Activated CD8-positive, alpha-beta T cell treated with anti-CD3 and anti-CD28 coated beads, Interleukin-2, amount 10 ng/mL, durations not matched to agents 7 days and 5 days (primary cell): Measurements from ENCODE around the gene GDF3. TPM values are rescaled to one million over a fixed set of nuclear protein-coding genes. Genes with fewer than 3 reads are reported as not detected.

Experiments used
- total RNA-seq, 2 experiments: library from RNA; stranded (reverse); gene quantifications; one replicate each; pipeline ENCODE4 v1.2.3, GENCODE V29; 2021

Gene GDF3
- total RNA-seq, 2 experiments from 2014 or later: not detected

Other genes with a start within 250 kb of the GDF3 start
- gene CD163, start 192.0 kb downstream of the GDF3 start, total RNA-seq: not detected
- not detected for gene APOBEC1, start 29.9 kb downstream of the GDF3 start, total RNA-seq
- gene DPPA3, start 15.7 kb upstream of the GDF3 start, total RNA-seq: not detected
- not detected for gene CLEC4C, start 51.6 kb upstream of the GDF3 start, total RNA-seq
- not detected for gene NANOGNB, start 69.4 kb upstream of the GDF3 start, total RNA-seq
- not detected for gene NANOG, start 93.6 kb upstream of the GDF3 start, total RNA-seq
- gene SLC2A14, start 177.1 kb upstream of the GDF3 start, total RNA-seq: under 1 TPM; 0.13 to 0.18 TPM
- 100 to 1,000 TPM; 255 to 266 TPM for gene SLC2A3, start 240.4 kb upstream of the GDF3 start, total RNA-seq